Gastroesophageal sphincter (tissue), 2 donors: ENCODE results near the gene CNTNAP2.

ENCODE experiments used
- POLR2A ChIP-seq, 2 donors: fragments of 450-650 bp; IDR thresholded peaks; one replicate each; pipeline ENCODE4 v1.6.1; 2017; ENCODE audit warnings: antibody characterized with exemption in 2 of 2, mild to moderate bottlenecking in 2 of 2, moderate library complexity in 1 of 2
- POLR2AphosphoS5 ChIP-seq: sonication (generic); formaldehyde crosslinking; IDR thresholded peaks from one replicate; pipeline ENCODE4 v1.6.1; 2017; ENCODE audit warnings: antibody characterized with exemption

DNA sequence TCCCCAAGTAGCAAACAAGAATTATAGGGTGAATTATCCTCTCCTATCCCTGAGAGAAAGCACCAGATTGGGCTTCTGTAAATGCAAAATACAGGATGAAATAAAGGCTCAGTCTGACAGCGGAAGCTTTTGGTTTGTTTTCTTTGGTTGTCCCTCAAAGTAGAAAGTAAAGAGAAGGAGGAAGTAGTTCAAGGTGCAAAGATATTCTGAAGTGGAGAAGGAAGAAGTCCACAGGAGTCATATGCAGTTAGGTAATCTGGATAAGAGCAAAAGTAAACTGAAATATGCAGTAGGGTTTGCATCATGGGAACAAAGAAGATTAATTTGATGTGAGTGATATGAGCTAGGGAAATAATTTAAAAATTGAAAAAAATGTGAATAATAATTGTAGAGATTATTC lies 1071.9 kb downstream of the CNTNAP2 start:
- no peak for TF ChIP-seq POLR2AphosphoS5
- TF ChIP-seq POLR2A (IDR thresholded peaks at IDR 0.05): no peak
